Lung (tissue), 12 donors: ENCODE results near the gene MSANTD3. TPM values are rescaled to one million over a fixed set of nuclear protein-coding genes. Genes with fewer than 3 reads are reported as not detected.

Experiments used
- ATAC-seq: fragments of 200-7000 bp; cut with Tn5 transposase; one replicate; pipeline ENCODE4 v1.9.1; 2020; ENCODE audit warnings: moderate number of reproducible peaks; ENCODE audit not compliant: insufficient read depth, low FRiP score
- DNase-seq, 3 donors: peaks; one replicate each; pipeline ENCODE4 v3.0.0-alpha.2; 2013 to 2017
- H3K27ac ChIP-seq, 2 donors: one replicate each; pipeline ENCODE4 v1.5.1; 2013; ENCODE audit warnings: mild to moderate bottlenecking in 2 of 2, moderate library complexity in 2 of 2, control low read depth in 1 of 2, inconsistent platforms in 1 of 2, low read depth in 1 of 2, low read length in 1 of 2
- H3K27me3 ChIP-seq, 3 donors: one replicate each; pipeline ENCODE4 v1.5.1; 2013; ENCODE audit warnings: low read length in 2 of 3; ENCODE audit not compliant: control insufficient read depth in 3 of 3, insufficient read depth in 3 of 3
- H3K36me3 ChIP-seq, 4 donors: one replicate each; pipeline ENCODE4 v1.5.1; 2013; ENCODE audit warnings: low read length in 4 of 4, mild to moderate bottlenecking in 1 of 4, moderate library complexity in 1 of 4; ENCODE audit not compliant: control insufficient read depth in 4 of 4, insufficient read depth in 4 of 4
- H3K4me1 ChIP-seq, 5 donors: one replicate each; pipeline ENCODE4 v1.5.1; 2013; ENCODE audit warnings: low read length in 5 of 5, mild to moderate bottlenecking in 2 of 5, moderate library complexity in 1 of 5; ENCODE audit not compliant: control insufficient read depth in 5 of 5, insufficient read depth in 5 of 5
- H3K4me3 ChIP-seq: one replicate; pipeline ENCODE4 v1.5.1; 2013; ENCODE audit warnings: mild to moderate bottlenecking, control low read depth, moderate library complexity
- H3K9ac ChIP-seq, 2 donors: one replicate each; pipeline ENCODE4 v1.5.1; 2013; ENCODE audit warnings: low read length in 2 of 2, control low read depth in 1 of 2; ENCODE audit not compliant: insufficient read depth in 1 of 2
- H3K9me3 ChIP-seq, 4 donors: one replicate each; pipeline ENCODE4 v1.5.1; 2013; ENCODE audit warnings: low read length in 3 of 4, mild to moderate bottlenecking in 1 of 4, moderate library complexity in 1 of 4; ENCODE audit not compliant: control insufficient read depth in 4 of 4, insufficient read depth in 3 of 4
- WGBS, 2 donors: extraction: QIAGEN DNeasy Blood & Tissue Kit; methylation state at CpG; one replicate each; pipeline ENCODE4 v1.1.7; 2013; 5-methylcytosine and 5-hydroxymethylcytosine counted together
- polyA plus RNA-seq, 2 donors: library from polyadenylated mRNA; stranded (reverse); fragments of 200-250 nt; gene quantifications; one replicate each; pipeline ENCODE4 v1.2.1, GENCODE V29; 2013
- total RNA-seq, 2 donors: library from RNA; depleted of rRNA in 1 of 2; stranded (reverse); fragments of >200 nt in 1 of 2; gene quantifications; one replicate each; pipeline ENCODE4 v1.2.1, GENCODE V29; 2014 to 2021
- TF ChIP-seq, protein P1 (sequence below): IDR thresholded peaks from 2 replicates; pipeline ENCODE4 v1.5.1; 2012; ENCODE audit warnings: mild to moderate bottlenecking; ENCODE audit errors: control extremely low read depth, extremely low read depth
- donor health status: control.
- donor health status: control.
- donor health status: Bipolar disorder and iron deficiency.
- donor health status: healthy.
- donor health status: DM: yes; HTN: yes; CAD: no.

Gene MSANTD3
- total and polyA plus RNA-seq, 4 donors, result 17.5 to 23.8 (median 17.8) TPM

DNA sequence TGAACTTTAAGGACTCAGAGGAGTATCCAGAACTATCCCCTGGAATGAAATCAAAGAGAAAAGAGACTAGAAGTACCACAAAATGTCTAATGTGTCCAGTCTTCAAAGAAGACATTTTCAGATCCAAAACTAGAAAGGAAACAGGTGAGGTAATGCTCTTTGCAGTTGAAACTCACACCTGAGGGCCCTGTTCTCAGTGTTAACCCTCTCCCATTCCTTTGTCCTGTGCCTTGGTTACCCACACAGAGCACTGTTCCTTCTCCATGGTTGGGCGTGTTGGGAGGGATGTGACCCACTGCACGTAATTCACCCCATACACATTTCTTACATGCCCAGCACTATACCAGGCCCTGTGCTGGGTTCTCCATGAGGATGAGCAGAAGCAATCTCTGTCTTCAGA lies 21.3 kb downstream of the MSANTD3 start:
- Histone ChIP-seq H3K4me1 (peaks cover 0 to 8% (median 4%) of the 10 kb centered on the region in 5 donors), H3K9ac (no peak overlapping the region), H3K9me3 (peaks cover 0 to 4% (median 1%) of the 10 kb centered on the region in 4 donors), H3K27ac (no peak overlapping the region), H3K27me3 (no peaks in the 10 kb centered on the region), H3K4me3 (no peak overlapping the region), H3K36me3 (peaks cover 6 to 20% (median 13%) of the 10 kb centered on the region in 4 donors)
- no peak for ATAC-seq
- TF ChIP-seq, protein P1, sequence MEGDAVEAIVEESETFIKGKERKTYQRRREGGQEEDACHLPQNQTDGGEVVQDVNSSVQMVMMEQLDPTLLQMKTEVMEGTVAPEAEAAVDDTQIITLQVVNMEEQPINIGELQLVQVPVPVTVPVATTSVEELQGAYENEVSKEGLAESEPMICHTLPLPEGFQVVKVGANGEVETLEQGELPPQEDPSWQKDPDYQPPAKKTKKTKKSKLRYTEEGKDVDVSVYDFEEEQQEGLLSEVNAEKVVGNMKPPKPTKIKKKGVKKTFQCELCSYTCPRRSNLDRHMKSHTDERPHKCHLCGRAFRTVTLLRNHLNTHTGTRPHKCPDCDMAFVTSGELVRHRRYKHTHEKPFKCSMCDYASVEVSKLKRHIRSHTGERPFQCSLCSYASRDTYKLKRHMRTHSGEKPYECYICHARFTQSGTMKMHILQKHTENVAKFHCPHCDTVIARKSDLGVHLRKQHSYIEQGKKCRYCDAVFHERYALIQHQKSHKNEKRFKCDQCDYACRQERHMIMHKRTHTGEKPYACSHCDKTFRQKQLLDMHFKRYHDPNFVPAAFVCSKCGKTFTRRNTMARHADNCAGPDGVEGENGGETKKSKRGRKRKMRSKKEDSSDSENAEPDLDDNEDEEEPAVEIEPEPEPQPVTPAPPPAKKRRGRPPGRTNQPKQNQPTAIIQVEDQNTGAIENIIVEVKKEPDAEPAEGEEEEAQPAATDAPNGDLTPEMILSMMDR, result no peak
- WGBS, 2 donors, result 99 to 100% methylated on average over 2 of the region's 2 CpGs
- no peak for DNase-seq

DNA sequence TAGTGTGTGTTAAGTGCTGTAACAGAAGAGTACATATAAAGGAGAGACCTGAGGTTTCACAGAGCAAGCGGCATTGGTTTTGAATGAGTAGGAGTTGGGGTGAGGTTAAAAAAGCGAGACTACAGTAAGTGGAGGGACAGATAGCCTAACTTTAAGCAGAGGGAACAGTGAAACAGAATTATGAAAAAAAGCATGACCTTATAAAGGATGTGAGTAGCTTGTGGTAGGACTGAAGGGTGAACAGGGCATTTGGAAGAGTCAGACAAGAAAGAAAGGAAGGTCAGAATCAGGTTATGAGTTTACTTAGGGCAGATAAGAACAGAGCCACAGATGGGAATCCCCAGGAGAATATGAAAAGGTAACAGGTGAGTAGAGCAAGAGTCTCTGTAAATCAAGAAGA lies 22.5 kb downstream of the MSANTD3 start:
- peaks cover 6 to 26% (median 13%) of the 10 kb centered on the region in 4 donors for H3K36me3 ChIP-seq
- H3K27ac ChIP-seq, result no peak overlapping the region
- H3K4me3 ChIP-seq, result no peak overlapping the region
- H3K9ac ChIP-seq, result no peak overlapping the region
- H3K4me1 ChIP-seq, result peaks cover 0 to 2% (median 0%) of the 10 kb centered on the region in 5 donors
- peaks cover 0 to 4% (median 1%) of the 10 kb centered on the region in 4 donors for H3K9me3 ChIP-seq
- no peak for DNase-seq
- TF ChIP-seq, protein P1, result no peak
- 96 to 98% methylated on average over 2 of the region's 2 CpGs for WGBS, 2 donors
- no peak for ATAC-seq
- no peaks in the 10 kb centered on the region for H3K27me3 ChIP-seq

DNA sequence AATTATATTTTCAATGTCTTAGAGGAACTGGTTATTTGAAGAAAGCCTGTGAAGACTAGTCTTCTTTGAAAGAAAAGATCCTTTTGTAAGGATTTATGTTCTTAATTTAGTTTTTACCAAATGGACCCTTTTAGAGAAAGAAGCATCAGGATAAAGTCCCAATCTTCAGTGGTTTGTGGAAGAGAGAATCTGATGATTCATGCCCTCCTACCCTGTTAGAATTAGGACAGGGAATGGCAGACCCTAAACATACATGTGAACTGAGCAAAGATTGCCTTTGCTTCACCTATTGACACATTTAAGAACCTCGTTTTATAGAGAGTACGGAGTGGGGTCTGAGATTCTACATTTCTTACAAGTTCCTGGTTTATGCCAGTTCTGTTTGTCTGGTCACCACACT lies 26.0 kb downstream of the MSANTD3 start:
- Histone ChIP-seq H3K4me1 (no peaks in the 10 kb centered on the region), H3K9me3 (peaks cover 0 to 4% (median 1%) of the 10 kb centered on the region in 4 donors), H3K36me3 (peaks cover 6 to 26% (median 14%) of the 10 kb centered on the region in 4 donors), H3K4me3 (no peak overlapping the region), H3K27ac (no peak overlapping the region), H3K27me3 (no peaks in the 10 kb centered on the region), H3K9ac (no peak overlapping the region)
- WGBS, 2 donors, result 97 to 98% methylated on average over 2 of the region's 2 CpGs
- ATAC-seq (no peak), DNase-seq (no peak)
- TF ChIP-seq, protein P1, result no peak

DNA sequence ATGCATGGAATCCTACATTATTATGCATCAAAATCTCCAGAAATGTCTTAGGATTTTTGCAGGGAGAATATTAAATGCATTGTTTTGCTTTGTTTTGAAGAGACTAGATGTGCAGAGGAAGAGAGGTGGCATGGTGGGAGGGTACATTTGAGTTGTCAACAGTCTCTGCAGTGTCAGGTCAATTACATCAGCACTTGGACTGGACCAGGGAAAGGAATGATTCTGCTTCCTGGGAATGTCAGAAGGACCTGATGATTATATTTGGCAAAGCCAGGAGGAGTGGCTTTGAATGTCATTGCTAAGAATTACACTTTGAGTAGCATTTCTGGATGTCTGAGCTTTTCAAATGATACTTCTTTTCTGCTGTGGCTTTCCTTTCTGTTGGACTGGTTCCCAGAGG lies 28.5 kb downstream of the MSANTD3 start:
- H3K4me1 ChIP-seq, result no peaks in the 10 kb centered on the region
- ATAC-seq (no peak), DNase-seq (no peak)
- H3K27ac ChIP-seq, result no peak overlapping the region
- H3K27me3 ChIP-seq, result no peaks in the 10 kb centered on the region
- H3K4me3 ChIP-seq, result no peak overlapping the region
- H3K9ac ChIP-seq, result no peak overlapping the region
- TF ChIP-seq, protein P1, result no peak
- peaks cover 5 to 26% (median 14%) of the 10 kb centered on the region in 4 donors for H3K36me3 ChIP-seq
- H3K9me3 ChIP-seq, result peaks cover 0 to 4% (median 1%) of the 10 kb centered on the region in 4 donors
